Lower leg skin (tissue), 3 donors: ENCODE measurements around the gene ISCU.

Experiments used
- POLR2A ChIP-seq, 2 donors: fragments of 450-650 bp; IDR thresholded peaks; one replicate each; pipeline ENCODE4 v1.6.1; 2016 to 2017; ENCODE audit warnings: antibody characterized with exemption in 2 of 2, mild to moderate bottlenecking in 1 of 2, moderate library complexity in 1 of 2
- TF ChIP-seq, protein P1 (sequence below), 3 donors: fragments of 450-650 bp; IDR thresholded peaks; one replicate each; pipeline ENCODE4 v1.5.1; 2016; ENCODE audit warnings: antibody characterized with exemption in 3 of 3, mild to moderate bottlenecking in 3 of 3, moderate library complexity in 2 of 3

DNA sequence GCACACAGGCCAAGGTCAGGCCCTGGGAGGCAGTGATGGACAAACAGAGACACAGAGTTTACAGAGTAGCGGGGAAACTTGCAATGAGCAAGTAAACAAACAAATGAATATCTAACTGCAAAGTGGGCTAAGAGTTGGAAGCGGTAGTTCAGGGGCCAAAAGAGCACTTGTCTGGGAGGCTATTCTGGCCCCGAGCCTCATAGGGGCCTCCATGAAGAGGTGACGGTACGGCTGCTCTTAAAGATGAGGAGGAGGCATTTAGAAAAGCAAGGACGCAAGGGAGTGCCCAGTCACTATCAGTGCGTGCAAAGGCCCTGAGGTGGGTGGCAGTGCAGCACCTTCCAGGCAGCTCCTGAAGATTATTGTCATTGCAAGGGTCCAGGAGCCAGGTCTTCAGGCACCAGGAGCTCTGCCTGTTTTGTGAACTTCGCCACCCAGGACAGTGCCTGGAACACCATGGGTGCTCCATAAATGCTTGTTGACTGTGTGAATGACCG, 39.9 kb downstream of the ISCU start:
- TF ChIP-seq, protein P1, sequence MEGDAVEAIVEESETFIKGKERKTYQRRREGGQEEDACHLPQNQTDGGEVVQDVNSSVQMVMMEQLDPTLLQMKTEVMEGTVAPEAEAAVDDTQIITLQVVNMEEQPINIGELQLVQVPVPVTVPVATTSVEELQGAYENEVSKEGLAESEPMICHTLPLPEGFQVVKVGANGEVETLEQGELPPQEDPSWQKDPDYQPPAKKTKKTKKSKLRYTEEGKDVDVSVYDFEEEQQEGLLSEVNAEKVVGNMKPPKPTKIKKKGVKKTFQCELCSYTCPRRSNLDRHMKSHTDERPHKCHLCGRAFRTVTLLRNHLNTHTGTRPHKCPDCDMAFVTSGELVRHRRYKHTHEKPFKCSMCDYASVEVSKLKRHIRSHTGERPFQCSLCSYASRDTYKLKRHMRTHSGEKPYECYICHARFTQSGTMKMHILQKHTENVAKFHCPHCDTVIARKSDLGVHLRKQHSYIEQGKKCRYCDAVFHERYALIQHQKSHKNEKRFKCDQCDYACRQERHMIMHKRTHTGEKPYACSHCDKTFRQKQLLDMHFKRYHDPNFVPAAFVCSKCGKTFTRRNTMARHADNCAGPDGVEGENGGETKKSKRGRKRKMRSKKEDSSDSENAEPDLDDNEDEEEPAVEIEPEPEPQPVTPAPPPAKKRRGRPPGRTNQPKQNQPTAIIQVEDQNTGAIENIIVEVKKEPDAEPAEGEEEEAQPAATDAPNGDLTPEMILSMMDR (IDR thresholded peaks at IDR 0.05): no peak
- TF ChIP-seq POLR2A (IDR thresholded peaks at IDR 0.05): no peak
